22Rv1 (cell line): ENCODE results near the gene GXYLT1.

Experiments used
- CTCF ChIP-seq: fragments of 450-650 bp; IDR thresholded peaks from 2 replicates; pipeline ENCODE4 v1.5.1; 2017; ENCODE audit warnings: mild to moderate bottlenecking
- ZFX ChIP-seq: fragments of 450-650 bp; IDR thresholded peaks from 2 replicates; pipeline ENCODE4 v1.6.1; 2017; ENCODE audit warnings: antibody characterized with exemption, borderline replicate concordance

DNA sequence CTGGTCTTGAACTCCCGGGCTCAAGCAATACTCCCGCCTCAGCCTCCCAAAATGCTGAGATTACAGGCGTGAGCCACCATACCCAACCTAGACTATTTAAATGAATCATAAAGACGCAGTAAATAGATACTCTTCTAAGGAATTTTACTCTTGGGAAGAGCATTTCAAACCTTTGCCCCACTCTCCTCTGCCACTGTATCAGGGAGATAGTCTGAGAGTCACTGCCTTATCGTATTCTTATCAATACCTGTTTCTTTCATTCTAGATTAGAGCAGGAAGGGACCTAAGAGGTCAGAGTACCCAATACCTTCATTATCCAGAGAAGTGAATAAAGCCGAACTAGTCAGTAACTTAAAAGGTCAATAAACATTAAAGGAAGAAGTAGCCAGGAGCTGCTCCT, 15.8 kb downstream of the GXYLT1 start:
- no peak for TF ChIP-seq CTCF
- no peak for TF ChIP-seq ZFX
